Activated T-cell treated with anti-CD3 and anti-CD28 coated beads, Interleukin-2, amount 50 U/mL, for 48 hours (primary cell): ENCODE data around the gene RAD21L1.

Experiments used
- DNase-seq, 2 experiments: peaks; one replicate each; pipeline ENCODE4 v3.0.0-alpha.2; 2020

RAD21L1 gene

DNA sequence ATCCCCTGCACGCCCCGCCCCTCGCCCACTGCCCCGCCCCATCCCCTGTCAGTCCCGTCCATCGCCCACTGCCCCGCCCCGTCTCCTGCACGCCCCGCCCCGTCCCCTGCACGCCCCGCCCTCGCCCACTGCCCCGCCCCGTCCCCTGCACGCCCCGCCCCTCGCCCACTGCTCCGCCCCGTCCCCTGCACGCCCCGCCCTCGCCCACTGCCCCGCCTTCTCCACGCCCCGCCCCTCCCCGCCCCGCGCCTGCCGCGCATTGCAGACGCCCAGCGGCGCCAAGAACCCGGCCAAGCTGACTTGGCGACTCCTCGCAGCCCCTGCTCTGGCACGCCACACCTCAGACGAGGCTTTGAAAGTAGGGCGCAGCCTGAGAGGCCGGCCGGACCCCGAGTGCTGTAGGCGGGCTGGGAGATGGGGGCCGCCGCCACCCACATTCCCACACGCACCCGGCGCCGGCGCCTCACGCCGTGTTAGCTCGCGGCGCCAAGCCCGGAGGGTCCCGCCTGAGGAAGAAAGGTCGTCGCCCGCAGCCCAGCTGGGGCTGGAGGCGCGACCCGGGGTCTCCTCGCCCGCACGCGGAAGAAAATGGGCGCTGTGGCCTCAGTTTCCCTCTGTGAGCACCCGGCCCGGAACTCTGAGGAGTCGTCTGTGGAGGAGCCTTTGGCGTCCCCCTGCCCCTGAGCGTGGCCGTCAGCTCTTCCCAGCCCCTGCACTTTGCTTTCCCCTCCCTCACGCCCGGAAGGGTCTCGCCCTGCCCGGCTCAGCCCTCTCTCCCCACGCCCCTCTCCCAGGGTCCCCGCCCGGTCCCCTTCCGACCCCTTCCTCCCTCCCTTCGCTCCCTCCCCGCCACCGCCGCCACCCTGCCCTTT is at the start of gene RAD21L1:
Gene RAD21L1 (plus strand): TSS at position 262 of the 872 bp plus-strand sequence. CDS start 2,410 bp downstream, outside the sequence.
- peak; percentile 75 to 82 for DNase-seq

GRCh38 chr20:1177680-1178079 is 48.2 kb upstream of the RAD21L1 start:
- no peak for DNase-seq

- DNase-seq: no peak
Observed at GRCh38 chr20:1178103-1178502, 47.7 kb upstream of the RAD21L1 start.

- no peak for DNase-seq
Observed at GRCh38 chr20:1178623-1179022, 47.2 kb upstream of the RAD21L1 start.

- no peak for DNase-seq
Observed at GRCh38 chr20:1180949-1181348, 44.9 kb upstream of the RAD21L1 start.

- DNase-seq: no peak
Observed at GRCh38 chr20:1182106-1182505, 43.7 kb upstream of the RAD21L1 start.

DNA sequence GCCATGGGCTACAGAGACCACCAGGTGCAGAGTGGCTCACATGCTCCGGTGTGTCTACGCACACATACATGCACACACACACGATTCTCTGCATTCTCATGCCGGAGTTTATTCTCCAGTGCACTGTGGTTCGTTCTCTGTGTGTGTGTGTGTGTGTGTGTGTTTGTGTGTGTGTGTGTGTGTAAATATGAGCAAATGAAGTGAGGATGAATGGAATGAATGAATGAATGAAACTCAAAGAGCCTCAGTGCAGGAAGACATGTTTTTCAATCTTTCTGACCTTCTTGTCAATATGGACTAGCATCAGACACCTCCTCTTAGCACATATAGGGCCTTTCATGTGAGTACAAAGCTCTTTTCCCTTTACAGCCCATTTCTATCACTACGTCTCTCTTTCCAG is 42.7 kb upstream of the RAD21L1 start:
- no peak for DNase-seq

DNA sequence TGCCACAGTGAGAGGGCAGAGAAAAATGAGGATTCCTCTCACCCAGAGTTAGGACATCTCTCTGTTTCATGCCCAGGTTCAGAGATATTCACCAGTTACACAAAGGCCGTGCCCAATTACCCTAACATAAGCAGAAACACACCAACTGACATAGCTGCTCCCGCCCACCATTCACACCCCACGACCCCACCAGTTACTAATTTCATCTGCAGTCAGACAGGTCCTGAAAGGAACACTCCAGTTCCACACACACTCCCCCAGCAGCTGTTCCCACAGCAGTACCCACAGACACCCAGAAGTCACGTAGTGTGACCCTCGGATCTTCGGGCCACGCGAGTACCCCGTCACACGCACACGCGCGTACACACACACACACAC is 41.6 kb upstream of the RAD21L1 start:
- no peak for DNase-seq

- DNase-seq: peak in 1 of 2 experiments; percentile 29
Observed at GRCh38 chr20:1184638-1185315, 41.1 kb upstream of the RAD21L1 start, which contains the start of gene TMEM74B. TSS of gene TMEM74B (minus strand) at chr20:1184981. CDS start at chr20:1183801, 1,180 bp downstream.

DNA sequence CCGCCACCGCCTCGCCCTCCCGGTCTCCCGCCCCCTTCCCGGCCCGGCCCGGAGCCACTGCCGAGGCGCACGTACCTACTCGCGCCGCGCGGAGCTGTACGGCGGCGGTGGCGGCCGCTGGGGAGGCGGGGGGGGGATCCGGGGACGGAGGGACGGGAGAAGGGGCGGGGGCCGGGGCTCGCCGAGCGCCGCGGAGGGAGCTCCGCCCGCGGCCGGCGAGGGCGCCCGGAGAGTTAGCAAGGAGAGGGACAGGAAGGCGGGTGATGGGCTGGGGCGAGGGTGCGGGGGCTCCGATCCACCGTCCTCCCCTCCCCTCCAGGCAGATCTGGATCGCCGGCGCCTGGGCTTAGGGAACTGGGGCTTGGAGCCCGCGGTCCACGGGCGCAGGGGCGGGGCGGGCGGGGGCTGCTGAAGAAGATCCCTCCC is 40.5 kb upstream of the RAD21L1 start:
- no peak for DNase-seq

DNA sequence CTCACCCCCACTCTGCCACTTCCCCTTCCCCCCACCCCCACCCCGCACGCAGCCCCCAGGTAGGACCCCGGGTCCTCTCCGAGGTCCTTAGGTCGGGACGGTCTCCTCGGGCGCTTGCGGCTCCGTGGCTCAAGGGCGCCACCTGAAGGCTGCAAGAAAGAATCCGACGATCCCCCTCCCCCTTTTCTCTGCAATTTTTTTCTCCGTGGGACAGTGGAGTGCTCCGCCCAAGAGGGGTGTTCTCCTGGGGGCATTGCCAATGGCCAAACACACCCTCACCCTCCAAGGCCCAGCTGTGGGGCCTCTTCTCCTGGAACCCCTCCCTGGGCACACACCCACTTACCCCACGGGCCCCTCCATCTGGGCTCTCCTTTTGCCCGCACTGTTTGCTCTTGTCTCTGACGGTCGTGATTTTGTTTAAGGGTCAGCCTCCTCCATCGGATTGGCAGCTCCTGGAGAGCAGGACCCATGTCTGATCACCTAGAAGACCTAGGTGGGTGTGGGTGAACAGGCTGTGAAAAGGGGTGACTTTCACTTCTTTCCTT is 40.0 kb upstream of the RAD21L1 start:
- peak; percentile 71 to 75 for DNase-seq

DNA sequence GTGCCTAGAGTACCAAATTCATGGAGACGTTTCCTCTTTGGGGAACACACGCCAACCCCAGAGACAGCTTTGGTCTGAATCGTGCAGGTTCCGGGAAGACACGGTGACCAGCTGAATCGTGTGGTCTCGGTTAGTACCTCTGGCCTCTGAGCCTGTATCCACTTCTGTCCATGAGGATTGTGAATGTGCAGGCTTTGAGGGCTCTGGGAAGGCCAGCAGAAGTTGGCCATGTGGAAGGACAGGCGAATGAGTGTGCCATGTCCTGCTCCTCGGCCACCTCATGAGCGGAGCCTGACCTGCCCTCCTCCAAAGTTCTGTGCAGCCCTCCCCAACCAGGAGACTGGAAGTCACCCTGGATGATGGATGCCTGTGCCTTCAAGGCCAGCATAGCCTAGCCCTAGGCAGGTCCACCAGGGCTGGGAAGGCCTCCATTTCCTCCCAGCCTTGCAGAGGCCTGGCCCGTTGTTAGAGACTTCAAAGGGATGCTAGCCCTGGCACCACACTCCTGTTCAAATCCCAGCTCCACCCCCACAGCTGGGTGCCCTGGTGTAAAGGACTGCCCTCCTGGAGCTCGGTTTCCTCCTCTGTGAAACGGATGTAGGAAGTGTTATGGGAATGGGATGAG is 39.4 kb upstream of the RAD21L1 start:
- DNase-seq: no peak

- DNase-seq: no peak
Observed at GRCh38 chr20:1187605-1188171, 38.2 kb upstream of the RAD21L1 start.

DNA sequence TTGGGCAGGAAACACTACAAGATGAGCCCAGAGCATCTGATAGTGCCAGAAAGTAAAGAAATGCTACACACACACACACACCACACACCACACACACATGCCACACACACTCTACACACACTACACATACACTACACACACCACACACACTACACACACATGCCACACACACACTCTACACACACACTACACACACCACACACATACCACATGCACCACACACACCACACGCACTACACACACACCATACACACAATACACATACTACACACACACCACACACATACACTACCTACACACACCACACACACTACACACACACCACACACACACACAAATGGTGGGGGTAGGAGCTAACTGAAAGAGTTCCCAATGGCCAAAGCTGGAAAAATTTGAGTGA is 37.5 kb upstream of the RAD21L1 start:
- DNase-seq: no peak

DNA sequence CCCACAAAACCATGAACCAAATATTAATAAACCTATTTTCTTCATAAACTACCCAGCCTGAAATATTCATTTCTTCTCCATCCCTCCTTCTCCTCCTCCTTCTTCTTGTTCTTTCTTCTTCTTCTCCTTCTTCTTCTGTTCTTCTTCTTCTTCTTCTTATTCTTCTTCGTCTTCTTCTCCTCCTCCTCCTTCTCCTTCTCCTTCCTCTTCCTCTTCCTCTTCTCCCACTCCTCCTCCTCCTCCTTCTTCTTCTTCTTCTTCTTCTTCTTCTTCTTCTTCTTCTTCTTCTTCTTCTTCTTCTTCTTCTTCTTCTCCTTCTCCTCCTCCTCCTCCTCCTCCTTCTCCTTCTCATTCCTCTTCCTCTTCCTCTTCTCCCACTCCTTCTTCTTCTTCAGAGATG is 36.0 kb upstream of the RAD21L1 start:
- DNase-seq: no peak

- DNase-seq: no peak
Observed at GRCh38 chr20:1190847-1191246, 35.0 kb upstream of the RAD21L1 start.

- no peak for DNase-seq
Observed at GRCh38 chr20:1191299-1191698, 34.5 kb upstream of the RAD21L1 start.

DNA sequence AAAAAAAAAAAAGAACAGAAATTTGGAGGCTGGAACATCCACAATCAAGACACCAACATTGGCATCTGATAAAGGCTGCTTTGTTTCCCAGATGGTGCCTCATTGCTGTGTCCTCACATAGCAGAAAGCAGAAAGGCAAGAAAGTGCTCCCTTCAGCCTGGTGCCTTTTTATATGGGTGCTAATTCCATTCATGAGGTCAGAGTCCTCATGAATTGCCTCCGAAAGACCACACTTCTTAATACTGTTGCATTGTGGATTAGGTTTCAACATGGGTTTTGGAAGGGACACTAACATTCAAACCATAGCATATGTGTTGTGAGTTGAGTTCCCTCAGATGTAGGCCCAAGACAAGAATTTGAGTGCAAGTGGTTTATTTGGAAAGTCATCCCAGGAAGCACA is 30.6 kb upstream of the RAD21L1 start:
- no peak for DNase-seq

DNA sequence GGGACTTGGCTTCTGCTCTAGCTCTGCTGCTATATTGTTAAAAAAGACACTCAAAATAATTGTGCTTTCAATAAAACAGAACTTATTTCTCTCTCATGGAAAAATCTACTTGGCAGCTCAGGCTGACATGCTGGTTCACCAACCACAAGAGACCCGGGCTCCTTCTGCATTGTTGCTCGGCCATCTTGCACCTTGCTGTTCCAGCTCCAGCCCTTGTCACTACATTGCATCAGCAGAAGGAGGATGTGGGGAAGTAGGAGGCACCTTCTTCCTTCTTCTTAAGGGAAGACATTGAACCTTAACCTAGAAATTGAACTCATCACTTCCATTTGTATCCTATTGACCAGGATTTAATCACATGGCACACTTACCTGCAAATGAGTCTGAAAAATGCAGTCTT is 29.2 kb upstream of the RAD21L1 start:
- no peak for DNase-seq

GRCh38 chr20:1197801-1198200 is 28.0 kb upstream of the RAD21L1 start:
- DNase-seq: no peak

GRCh38 chr20:1198751-1199150 is 27.1 kb upstream of the RAD21L1 start:
- DNase-seq: no peak

GRCh38 chr20:1199212-1199873 is 26.5 kb upstream of the RAD21L1 start:
- no peak for DNase-seq
